HG02884 (cell line): Measurements from ENCODE around the gene UNC79.

Experiments
- ATAC-seq: cut with Tn5 transposase; IDR thresholded peaks from one replicate; pipeline ENCODE4 v1.9.1; 2021; ENCODE audit warnings: mild to moderate bottlenecking, moderate library complexity; ENCODE audit not compliant: unreplicated experiment

UNC79 gene

DNA sequence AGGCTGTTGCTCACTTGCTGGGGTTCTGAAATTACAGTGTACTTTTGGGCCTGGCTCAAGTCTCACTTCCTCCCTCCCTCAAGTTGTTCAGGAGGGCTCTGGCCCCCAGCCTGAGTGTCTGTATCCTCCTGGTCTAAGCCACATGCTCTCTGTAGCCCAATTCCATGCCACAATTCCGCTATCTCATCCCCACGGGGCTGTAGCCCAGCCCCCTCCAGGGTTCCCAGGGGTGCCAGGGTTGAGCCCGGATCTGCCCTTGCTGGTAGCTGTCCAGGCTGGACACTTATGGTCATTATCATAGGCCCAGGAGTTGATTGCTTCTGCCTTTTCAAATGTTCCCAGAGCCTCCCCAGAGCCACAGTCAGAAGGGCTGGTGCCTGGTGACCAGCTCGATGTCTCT is 292.3 kb downstream of the UNC79 start:
- no peak for ATAC-seq

DNA sequence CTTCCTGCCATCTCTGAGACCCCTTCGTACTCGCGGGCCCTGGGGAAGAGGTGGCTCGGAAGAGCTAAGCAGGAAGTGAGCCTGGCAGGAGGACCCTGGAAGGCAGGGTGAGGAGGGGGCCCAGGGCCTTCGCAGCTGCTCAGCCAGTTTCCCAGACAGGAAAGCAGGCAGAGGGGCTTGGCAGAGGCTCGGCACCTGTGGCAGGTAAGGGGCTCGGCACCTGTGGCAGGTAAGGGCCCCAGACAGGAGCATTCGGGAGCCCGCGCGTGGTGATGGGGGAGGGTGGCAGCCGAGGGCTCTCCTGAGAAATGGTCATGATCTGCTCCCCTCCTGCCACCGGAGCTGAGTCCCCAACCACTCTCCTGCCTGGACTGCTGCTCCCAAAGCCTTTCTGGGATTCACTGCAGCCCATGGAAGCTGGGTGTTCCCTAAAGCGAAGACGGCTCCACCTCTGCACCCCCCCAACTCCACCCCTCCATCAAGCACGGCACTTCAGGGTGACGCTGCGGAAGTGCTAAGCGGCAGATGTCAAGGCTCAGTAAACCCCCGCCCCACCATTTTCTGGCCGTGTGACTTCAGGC is 294.4 kb downstream of the UNC79 start:
- ATAC-seq = no peak

DNA sequence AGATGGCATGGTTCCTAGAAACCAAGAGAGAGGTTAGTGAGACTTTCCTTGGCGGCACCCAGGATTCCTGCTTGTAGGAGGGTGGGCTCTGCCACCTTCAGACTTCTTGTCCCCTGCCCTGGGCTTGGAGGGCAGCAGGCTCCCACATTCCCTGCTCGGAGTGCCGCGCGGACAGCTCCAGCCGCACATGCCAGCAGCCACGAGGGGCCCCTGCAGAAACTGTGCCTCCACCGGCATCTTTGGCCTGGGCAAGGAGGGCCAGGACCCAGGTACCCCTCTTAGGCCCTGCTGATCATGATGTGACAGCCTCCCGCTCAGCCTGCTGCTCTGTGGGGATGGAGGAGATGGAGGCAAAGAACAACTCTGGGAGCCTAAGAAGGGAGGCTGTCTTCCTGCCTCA is 295.3 kb downstream of the UNC79 start:
- no peak for ATAC-seq

DNA sequence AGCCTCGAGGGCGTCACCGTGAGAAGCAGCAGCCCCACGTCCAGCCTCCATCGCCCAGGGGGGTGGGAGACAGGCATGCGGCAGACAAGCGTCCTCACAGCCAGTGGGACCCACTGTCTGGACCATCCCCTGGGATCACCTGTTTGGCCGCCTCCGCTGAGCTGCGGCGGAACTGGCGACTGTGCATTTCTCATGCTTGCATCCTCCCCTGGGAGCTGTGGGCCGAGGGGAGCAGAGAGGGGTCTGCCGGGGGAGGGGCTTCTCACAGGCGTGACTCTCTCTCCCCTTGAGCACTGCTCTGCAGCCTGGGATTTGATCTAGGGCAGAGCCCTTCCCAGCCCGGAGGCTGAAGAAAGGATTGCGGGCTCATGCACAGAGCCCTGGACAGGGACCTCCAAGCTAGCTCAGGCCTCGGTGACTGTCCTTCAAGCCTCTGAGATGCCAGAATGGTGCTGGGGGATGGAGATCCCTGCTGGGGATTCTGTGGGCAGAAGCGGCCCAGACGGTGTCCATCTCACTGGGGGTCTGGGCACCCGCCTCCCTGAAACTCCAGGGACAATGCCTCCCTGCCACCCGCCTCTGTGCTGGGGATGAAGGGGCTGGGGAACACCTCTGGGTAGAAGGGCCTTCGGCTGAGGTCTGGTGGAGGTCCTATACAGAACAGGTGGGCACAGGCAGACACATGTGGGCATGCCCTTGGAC is 296.5 kb downstream of the UNC79 start:
- no peak for ATAC-seq

DNA sequence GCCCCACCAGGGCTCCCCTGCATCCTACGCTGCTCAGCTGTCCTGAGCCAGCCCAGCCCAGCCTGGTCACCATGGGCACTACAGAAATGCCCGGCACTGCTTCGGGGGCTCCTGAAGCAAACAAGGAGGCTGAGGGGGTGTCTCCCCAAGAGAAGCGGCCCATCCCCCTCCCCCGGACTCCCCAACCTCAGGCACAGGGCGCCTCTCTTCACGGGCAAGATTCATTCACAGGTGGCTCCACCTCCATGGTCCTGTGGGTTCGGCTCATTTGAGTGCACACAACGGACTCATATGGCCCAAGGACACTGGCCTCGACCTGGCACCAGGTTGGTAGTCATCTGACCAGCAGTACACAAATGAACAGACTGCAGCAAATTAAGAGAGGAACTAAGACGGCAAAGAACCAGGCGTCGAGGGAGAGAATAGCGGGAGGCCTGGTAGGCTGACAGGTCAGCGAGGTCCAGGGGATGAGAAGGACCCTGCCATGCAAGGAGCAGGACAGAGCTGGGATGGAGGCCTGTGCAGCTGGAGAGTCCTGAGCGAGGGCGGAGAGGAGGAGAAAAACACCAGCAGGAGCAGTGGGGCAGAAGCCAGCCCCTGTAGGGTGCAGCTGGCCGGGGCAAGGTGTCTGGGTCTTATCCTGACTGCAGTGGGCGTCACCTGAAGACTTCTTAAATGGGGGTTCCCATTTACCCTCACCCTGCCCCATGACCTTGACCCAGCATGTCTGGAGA is 297.3 kb downstream of the UNC79 start:
- ATAC-seq = no peak

DNA sequence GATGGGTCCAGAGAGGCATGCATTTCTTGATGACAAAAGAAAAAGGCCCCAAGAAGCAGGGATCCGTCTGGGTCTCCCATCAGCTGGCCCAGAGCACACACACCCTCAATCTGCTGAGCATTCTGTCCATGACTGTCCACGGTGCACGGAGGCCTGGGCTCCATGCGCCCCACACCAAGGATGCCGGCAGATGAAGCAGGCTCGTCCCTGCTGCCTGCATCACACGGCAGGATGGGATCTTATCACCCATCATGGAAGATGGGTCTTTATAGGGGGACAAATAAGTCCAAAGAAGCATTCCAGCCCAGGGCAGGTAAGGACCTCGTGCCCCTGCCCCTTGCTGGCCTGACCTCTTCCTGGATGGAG is 297.9 kb downstream of the UNC79 start:
- no peak for ATAC-seq

DNA sequence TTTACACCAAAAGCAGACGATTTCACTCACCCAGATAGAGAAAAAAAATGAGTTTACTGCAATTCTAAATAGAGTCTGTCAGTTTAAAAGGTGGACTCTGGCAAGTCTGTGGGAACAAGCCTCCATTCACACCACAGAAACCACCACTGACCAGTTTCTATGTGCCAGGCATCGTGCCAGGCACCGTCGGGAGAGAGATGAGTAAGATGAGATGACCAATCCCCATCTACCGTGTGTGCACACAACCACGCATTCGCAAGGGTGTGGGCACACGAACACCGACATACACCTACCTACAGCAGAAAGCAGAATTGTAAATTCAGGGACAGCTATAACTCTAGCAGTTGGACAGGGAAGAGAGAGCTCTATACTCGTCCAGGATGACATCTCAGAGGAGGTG is 299.3 kb downstream of the UNC79 start:
- ATAC-seq = no peak

DNA sequence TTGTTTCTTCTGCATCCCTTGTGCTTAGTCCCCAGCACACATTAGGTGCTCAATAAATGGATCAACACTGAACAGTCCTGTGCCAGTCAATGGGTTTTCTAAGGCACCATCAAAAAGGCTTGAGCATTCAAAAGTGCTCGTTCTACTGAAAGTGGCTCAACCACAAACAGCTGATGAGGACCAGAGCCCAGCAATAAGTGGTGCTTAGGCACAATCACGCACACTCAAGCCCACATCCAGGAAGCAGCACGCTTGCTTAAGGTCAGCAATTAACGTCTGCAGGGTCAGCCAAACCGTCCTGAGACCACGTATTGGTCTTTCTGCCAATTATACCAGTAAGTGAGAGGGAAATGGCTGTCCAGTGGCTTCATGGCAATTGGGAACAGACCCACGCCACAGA is 301.0 kb downstream of the UNC79 start:
- ATAC-seq = no peak

DNA sequence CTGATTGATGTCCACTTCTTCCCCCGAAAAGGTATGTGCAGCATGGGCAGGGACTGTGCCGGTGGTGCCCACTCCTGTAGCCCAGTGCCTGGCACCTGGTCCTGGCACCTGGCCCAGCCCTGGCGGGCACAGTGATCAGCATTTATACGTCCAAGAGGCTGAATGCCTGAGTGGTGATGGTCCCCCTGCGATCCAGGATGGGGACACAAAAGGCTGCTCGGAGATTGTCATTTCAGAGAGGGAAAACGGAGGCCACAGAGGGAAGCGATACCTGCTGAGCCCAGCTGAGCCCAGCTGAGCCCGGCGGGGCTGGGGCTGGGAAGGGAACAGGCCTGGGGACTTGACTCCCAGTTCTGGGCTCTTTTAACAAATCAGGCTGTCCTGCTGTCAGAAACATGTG is 301.8 kb downstream of the UNC79 start:
- no peak for ATAC-seq

DNA sequence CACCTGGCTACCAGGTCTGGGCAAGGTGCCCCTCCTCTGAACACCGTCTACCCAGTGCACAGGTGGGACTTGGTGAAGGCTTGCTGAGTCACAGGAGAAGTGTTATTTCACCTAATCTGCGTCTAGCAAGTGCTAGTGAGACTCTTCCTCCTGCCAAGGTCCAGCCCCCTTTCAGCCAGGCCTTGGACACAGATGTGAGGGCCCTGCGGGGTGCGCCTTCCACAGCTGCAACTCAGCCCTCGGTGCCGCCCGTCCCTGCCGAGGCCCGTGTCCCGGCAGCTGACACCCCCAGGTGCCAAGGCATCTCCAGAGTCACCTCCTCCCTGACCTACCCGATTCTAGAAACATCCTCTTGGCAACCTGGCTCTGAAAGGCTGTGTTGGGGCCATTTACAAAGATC is 302.5 kb downstream of the UNC79 start:
- ATAC-seq = no peak

DNA sequence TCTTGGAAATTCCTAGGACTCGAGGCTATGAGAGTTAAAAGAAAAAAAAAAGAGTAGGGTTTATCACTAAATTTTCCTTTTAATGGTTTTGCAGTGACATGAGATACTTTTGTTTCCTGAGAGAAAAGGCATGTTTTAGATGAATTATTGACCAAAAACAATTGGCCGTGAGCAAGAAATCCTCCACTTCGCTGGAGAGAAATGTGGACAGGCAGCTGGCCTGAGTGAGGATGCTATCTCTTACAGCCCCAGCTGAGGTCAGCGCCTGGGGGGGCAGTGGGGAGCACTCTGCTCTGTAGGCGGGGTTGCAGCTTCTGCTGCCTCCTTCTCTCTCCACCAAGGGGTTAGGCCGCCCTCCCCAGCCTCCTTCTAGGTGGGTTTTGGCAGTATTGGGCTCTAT is 302.9 kb downstream of the UNC79 start:
- ATAC-seq = no peak

DNA sequence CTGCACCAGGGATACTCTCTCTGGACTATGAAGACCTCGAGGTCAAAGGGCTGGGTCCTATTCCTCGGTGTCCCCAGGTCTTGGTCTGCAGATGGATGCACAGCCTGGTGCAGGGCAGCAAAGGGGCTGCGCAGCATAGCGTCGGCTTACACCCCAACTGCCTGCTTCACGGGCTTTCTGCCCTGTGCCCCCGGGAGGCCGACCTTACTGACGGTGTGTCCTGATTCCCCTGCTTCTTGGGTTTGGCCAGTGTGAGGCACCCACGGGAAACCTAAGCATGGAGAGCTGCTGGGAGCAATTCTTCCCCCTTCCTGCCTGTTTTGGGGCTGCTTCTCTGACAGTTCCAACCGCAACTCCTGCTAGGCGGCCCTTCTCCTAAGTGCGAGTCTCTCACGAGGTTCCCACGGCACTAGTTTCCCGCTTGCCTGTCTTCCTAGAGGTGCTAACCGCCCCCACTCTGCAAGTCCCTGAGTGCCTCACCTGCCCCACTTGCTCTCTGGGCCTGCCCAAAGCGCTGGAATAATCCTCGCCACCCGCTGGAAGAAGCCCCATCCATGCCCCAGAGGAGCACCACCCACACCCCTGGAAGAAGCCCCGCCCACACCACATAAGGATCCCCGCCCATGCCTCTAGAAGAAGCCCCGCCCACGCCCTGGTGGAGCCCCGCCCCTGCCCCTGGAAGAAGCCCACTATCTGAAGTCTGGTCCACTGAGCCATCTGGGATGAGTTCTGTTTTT is 303.5 kb downstream of the UNC79 start:
- ATAC-seq = no peak

DNA sequence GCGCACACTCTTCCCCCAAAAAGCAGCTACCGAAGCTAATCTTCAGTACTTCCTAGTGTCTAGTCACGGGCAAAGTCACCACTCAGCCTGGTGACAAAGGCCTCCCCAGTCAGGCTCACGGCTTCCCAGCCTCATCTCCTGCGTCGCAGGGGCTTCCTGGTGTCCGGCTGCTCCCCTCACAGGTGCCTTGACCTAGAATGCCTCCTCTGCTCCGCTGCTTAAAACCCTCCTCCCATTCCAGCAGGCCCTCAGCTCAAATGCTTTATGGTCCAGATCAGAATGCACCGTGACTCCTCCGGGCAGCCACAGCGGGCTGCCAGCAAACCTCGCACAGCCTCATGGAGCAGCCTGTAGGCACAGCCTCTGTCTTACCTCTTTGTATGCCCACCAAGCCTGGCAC is 304.5 kb downstream of the UNC79 start:
- no peak for ATAC-seq

DNA sequence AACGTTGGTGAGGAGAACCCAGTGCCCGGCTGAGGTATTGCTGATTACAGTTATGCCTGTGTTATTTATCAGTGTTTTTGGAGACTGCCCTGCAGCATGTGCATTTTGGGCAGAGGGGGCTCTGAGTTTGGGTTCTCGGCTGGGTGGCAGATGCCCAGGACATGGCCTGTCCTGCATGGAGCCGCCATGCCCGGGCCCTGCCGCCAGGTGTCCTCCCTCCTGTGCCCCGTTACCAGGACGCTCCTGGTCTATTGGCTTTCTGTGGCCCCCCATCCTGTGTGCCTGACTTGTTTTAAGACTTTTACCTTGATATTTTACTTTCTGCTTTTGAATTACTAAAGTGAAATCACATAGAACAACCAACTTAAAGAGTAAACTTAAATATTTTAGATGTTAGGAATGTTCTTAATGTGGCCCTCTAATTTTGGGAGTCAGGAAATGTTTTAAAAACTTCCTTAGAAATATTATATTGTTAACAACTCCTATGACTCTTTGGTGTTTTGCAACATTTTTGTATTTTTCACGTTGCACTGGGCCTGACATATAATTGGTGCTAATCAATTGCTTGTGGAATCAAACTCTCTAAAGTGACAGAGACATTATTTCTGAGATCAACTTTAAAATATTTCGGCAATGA is 305.8 kb downstream of the UNC79 start:
- no peak for ATAC-seq

DNA sequence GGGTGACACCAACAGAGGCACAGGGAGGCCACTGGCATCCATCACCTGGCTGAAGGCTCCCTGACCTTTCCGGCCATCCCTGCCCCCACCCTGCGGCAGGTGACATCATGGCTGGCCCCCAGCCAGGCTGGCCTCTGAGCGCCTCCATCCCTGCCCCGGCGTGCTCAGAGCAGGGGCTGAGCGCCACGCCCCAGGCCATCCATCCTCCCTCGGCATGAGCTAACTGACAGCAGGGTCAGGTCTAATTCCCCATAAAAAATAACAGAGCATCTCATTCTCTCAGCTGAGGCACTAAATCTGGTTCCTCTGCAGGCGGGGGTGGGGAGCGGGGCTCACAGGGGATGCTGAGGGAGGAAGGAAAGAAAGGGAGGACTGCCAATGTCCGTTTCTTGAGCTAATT is 306.9 kb downstream of the UNC79 start:
- ATAC-seq = no peak

DNA sequence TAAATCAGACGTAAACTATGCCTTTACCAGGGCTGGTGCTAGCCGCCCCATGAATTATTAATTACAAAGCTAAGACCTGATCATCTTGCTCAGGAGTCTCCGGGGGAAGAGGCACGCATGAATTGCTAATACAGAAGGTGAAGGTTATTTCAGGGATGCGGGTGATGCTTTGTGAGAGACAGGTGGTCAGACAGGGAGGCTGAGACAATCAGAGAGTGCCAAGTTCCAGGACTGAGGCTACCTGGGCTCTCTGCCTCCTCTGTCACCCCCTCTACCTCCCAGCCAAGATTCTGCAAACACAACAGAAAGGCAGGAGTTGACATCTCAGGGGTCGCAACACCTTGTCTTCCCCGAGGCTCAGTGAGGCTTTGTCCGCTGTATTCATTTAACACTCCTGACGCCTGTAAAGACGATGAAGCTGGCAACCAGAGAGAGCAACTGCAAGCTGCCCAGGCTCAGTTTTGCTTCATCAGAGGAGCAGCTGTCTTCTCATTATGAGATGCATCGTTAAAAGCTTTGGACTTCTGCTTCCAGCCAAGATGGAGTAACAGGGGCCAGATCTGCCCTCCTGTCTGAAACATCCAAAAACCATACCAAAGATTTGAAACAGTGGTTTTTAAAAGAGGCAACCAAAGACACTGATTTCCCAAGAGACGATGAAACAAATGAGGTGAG is 311.0 kb downstream of the UNC79 start:
- ATAC-seq = no peak

DNA sequence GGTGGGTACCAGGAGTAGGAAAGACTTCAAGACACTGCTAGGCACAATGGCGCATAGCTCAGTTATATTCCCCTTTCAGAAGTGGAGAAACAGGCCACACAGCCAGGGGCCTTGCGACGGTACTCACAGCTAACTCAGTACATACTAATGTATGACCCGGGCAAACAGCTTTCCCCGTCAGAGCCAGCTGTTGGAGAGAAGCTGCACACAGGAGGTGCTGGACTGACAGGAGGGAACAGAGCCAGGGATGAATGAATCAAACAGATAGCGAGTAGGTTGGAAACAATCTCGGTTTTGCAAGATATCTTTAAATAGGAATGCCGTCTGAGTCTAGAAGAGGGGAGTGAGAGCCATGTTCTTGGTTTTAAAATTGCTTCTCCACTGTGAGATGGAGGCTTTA is 312.0 kb downstream of the UNC79 start:
- no peak for ATAC-seq

DNA sequence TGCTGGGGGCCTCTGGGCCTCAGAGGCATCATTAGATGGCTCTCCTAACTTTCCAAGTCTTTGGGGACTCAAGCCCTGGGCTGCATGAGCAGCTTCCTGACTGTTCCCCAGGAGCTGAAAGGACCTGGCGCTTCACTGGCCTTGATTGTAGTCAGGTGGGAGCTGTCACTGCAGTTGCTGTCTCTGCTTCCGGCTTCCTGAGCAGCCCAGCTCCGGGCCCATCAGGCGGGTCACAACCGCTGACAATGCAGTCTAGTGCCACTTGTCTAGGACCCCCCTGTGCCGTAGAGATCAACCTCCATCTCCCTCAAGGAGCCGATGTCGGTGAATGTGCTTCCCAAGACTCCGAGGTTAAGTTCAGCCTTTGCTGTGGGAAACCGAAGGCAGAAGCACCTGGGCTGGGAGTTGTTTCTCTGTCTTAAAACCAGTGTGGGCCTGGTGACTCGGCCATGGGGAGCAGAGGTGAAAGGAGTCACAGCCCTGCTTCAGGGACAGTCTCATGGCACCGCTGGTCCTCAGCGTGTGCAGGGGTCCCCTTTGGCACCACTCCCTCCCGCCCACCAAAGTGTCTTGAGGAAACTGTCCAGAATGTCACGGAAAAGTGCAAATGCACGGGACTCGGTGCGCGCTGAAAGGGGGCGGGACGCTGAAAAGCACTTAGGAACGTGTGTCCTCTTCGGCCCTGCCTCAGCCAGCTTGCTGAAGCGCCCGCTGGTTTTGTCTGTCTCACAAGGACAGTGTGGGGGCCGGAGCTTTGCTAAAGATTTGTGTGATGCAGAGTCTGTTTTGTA is 312.7 kb downstream of the UNC79 start:
- ATAC-seq = no peak

DNA sequence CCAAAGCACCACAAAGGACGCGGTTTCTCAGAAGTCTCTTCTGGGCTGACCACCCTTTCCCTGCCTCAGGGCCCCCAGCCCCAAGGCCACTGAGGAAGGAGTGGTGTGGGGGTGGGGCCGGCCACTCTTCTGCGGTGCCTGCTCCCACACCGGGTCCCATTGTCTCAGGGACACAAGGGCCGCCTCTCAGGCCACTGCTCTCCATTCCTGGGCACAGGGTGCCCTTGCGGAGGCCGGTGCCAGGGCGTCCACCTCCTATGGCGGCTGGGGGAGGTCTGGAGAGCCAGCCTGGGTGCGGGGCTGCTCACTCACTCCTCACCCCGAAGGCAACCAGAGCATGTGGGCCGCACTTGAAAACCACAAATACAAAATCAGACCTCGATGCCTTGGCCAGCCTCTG is 313.4 kb downstream of the UNC79 start:
- ATAC-seq = no peak

DNA sequence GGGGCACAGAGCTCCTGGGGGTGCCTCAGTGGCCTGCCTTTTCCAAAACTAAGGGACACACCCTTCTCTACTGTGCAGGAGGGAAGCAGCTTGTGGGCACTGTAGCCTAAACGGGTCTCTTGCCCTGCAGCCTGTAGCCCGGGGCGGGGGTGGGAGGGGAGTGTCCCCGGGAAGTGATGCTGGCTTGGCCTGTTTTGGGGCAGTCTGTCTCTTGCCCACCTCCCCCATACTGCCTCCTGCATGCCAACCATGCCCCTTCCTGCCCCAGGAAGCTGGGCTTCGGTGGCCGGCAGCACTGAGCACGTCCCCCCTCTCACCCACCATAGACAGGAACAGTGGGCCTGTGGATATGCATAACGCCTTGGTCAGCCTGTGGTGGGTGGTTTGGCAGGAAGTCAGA is 314.1 kb downstream of the UNC79 start:
- no peak for ATAC-seq
